ENCODE data around the gene ITPKB. TPM values are rescaled to one million over a fixed set of nuclear protein-coding genes. Genes with fewer than 3 reads are reported as not detected.

ITPKB gene
- polyA plus RNA-seq, 1 of the 3 experiments (the other 2 are of a cell fraction): 2.4 TPM

- H3K9ac ChIP-seq: no peak overlapping the region
- no peak overlapping the region for H3K4me2 ChIP-seq
- ChIA-PET CTCF (interaction anchor here (1.2 to 1.8 kb wide), 2 partner anchors 53 to 54 kb away, joined by 6 to 7 read pairs; no protein-coding TSS in a partner anchor), POLR2A (interaction anchor here (1.4 kb wide), 1 partner anchor 14 kb away, joined by 3 read pairs; no protein-coding TSS in a partner anchor)
- H3K9me2 ChIP-seq: no peaks in the 10 kb centered on the region
- H3K79me2 ChIP-seq (ENCODE audit: insufficient read depth): no peaks in the 10 kb centered on the region
- no peaks in the 10 kb centered on the region for H3K36me3 ChIP-seq (replicated peaks in 1 of 2; ENCODE audit: control insufficient read depth in 1 of 2, insufficient read depth in 2 of 2, low read length in 1 of 2)
- no peak for DNase-seq
- no peak overlapping the region for H3K27ac ChIP-seq (ENCODE audit: low read depth in 2 of 2, low read length in 1 of 2)
- no peak overlapping the region for H2AFZ ChIP-seq (ENCODE audit: low read depth)
- H3F3A ChIP-seq (replicated peaks; ENCODE audit: insufficient read depth): no peaks in the 10 kb centered on the region
- no peak overlapping the region for H3K4me3 ChIP-seq (ENCODE audit: low read depth in 2 of 2, low read length in 1 of 2)
- H3K27me3 ChIP-seq (ENCODE audit: insufficient read depth): no peaks in the 10 kb centered on the region
- TF ChIP-seq TAF1 (IDR thresholded peaks at IDR 0.05; ENCODE audit: borderline replicate concordance, low read depth, low read length) (no peak), RAD21 (IDR thresholded peaks at IDR 0.05; ENCODE audit: low read length) (no peak), IRF3 (IDR thresholded peaks at IDR 0.05; ENCODE audit: low read depth, low read length) (no peak), POLR2AphosphoS5 (IDR thresholded peaks at IDR 0.05; ENCODE audit: low read depth, low read length) (no peak), RFX5 (IDR thresholded peaks at IDR 0.05; ENCODE audit: low read length) (no peak), YY1 (IDR thresholded peaks at IDR 0.05; ENCODE audit: low read depth) (no peak), MAX (IDR thresholded peaks at IDR 0.05; ENCODE audit: low read depth) (no peak), USF1 (IDR thresholded peaks at IDR 0.05; ENCODE audit: borderline replicate concordance, low read depth) (no peak), ZBTB33 (IDR thresholded peaks at IDR 0.05; ENCODE audit: borderline replicate concordance, low read depth) (no peak)
- no peaks in the 10 kb centered on the region for H3K9me3 ChIP-seq
- H4K20me1 ChIP-seq (ENCODE audit: insufficient read depth): no peaks in the 10 kb centered on the region
- 68% methylated on average over 4 of the region's 4 CpGs for WGBS (ENCODE audit: low lambda C conversion rate)
- H3K4me1 ChIP-seq (ENCODE audit: control insufficient read depth in 1 of 2, insufficient read depth in 2 of 2, low read depth in 1 of 2, low read length in 1 of 2): peaks cover 0 to 18% of the 10 kb centered on the region in 2 experiments; a peak in 2 of 4 replicates
Measured at GRCh38 chr1:226688808-226689207, 50.3 kb downstream of the ITPKB start.

- no peaks in the 10 kb centered on the region for H4K20me1 ChIP-seq (ENCODE audit: insufficient read depth)
- H3K9me2 ChIP-seq: no peaks in the 10 kb centered on the region
- H3K27me3 ChIP-seq (ENCODE audit: insufficient read depth): no peaks in the 10 kb centered on the region
- no peaks in the 10 kb centered on the region for H3K36me3 ChIP-seq (replicated peaks in 1 of 2; ENCODE audit: control insufficient read depth in 1 of 2, insufficient read depth in 2 of 2, low read length in 1 of 2)
- no peak overlapping the region for H2AFZ ChIP-seq (ENCODE audit: low read depth)
- ChIA-PET POLR2A (interaction anchor here (1.4 kb wide), 1 partner anchor 15 kb away, joined by 3 read pairs; no protein-coding TSS in a partner anchor), CTCF (interaction anchor here (0.7 to 1.8 kb wide), 6 partner anchors 23 to 278 kb away, joined by 3 to 7 read pairs (median 4); no protein-coding TSS in a partner anchor)
- no peak overlapping the region for H3K27ac ChIP-seq (ENCODE audit: low read depth in 2 of 2, low read length in 1 of 2)
- no peak for DNase-seq
- WGBS (ENCODE audit: low lambda C conversion rate): 91% methylated on average over 5 of the region's 6 CpGs
- H3K4me3 ChIP-seq (ENCODE audit: low read depth in 2 of 2, low read length in 1 of 2): no peak overlapping the region
- H3K79me2 ChIP-seq (ENCODE audit: insufficient read depth): no peaks in the 10 kb centered on the region
- no peak overlapping the region for H3K9ac ChIP-seq
- H3K4me2 ChIP-seq: no peak overlapping the region
- peaks cover 0 to 18% of the 10 kb centered on the region in 2 experiments; a peak in 2 of 4 replicates for H3K4me1 ChIP-seq (ENCODE audit: control insufficient read depth in 1 of 2, insufficient read depth in 2 of 2, low read depth in 1 of 2, low read length in 1 of 2)
- H3K9me3 ChIP-seq: no peaks in the 10 kb centered on the region
- no peaks in the 10 kb centered on the region for H3F3A ChIP-seq (replicated peaks; ENCODE audit: insufficient read depth)
- TF ChIP-seq RXRA (IDR thresholded peaks at IDR 0.05; ENCODE audit: borderline replicate concordance, low read depth) (no peak), RAD21 (IDR thresholded peaks at IDR 0.05; ENCODE audit: low read length) (no peak), MEF2A (IDR thresholded peaks at IDR 0.05; ENCODE audit: borderline replicate concordance, low read depth) (no peak), GATA2 (CRISPR knock-in tag; IDR thresholded peaks at IDR 0.05) (no peak), CTCF (IDR thresholded peaks at IDR 0.05) (no peak), TAF1 (IDR thresholded peaks at IDR 0.05; ENCODE audit: borderline replicate concordance, low read depth, low read length) (no peak), FOSL2 (IDR thresholded peaks at IDR 0.05; ENCODE audit: borderline replicate concordance, low read depth) (no peak), ELF1 (IDR thresholded peaks at IDR 0.05) (no peak), NRF1 (IDR thresholded peaks at IDR 0.05; ENCODE audit: low read depth, low read length) (no peak), SIN3A (IDR thresholded peaks at IDR 0.05; ENCODE audit: borderline replicate concordance, low read depth, low read length) (no peak), POLR2AphosphoS5 (IDR thresholded peaks at IDR 0.05; ENCODE audit: low read depth, low read length) (no peak), PBX3 (IDR thresholded peaks at IDR 0.05) (no peak), TEAD4 (IDR thresholded peaks at IDR 0.05; ENCODE audit: borderline replicate concordance, insufficient read depth) (no peak), MXI1 (IDR thresholded peaks at IDR 0.05; ENCODE audit: low read depth, low read length) (no peak)
Measured at GRCh38 chr1:226688056-226688748, 50.9 kb downstream of the ITPKB start.
